Measurements from ENCODE around the gene INSC.

- no peak for TF ChIP-seq CTCF (conservative IDR thresholded peaks at IDR 0.05; ENCODE audit: low read depth, low read length)
- TF ChIP-seq EZH2 (IDR thresholded peaks at IDR 0.05; ENCODE audit: borderline replicate concordance, low read depth, low read length, poor library complexity, severe bottlenecking), result no peak
These were observed 5.1 kb downstream of the INSC start for GRCh38 chr11:15119826-15120225.

Data from A673 (cell line).